ENCODE results near the gene MBD5. TPM values are rescaled to one million over a fixed set of nuclear protein-coding genes. Genes with fewer than 3 reads are reported as not detected.

Gene MBD5
- total RNA-seq, 4 donors from 2014 or later: 15.4 to 43.0 (median 18.4) TPM

DNA sequence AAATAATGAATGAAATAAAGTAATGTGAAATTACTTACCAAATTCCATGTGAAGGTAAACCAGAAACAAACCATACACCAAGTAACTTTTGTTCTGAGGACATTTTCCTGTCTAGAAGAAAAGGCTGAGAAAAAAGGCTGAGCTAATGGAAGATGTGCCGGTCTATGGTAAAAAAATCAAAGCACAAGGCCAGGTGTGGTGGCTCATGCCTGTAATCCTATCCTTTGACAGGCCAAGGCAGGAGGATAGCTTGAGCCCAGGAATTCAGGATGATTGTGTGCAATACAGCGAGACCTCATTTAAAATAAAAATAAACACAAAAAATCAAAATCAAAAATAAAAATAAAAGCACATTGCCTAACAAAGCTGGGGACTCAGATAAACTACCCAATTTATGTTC lies 7.0 kb upstream of the MBD5 start:
- TF ChIP-seq, protein P1, sequence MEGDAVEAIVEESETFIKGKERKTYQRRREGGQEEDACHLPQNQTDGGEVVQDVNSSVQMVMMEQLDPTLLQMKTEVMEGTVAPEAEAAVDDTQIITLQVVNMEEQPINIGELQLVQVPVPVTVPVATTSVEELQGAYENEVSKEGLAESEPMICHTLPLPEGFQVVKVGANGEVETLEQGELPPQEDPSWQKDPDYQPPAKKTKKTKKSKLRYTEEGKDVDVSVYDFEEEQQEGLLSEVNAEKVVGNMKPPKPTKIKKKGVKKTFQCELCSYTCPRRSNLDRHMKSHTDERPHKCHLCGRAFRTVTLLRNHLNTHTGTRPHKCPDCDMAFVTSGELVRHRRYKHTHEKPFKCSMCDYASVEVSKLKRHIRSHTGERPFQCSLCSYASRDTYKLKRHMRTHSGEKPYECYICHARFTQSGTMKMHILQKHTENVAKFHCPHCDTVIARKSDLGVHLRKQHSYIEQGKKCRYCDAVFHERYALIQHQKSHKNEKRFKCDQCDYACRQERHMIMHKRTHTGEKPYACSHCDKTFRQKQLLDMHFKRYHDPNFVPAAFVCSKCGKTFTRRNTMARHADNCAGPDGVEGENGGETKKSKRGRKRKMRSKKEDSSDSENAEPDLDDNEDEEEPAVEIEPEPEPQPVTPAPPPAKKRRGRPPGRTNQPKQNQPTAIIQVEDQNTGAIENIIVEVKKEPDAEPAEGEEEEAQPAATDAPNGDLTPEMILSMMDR (IDR thresholded peaks at IDR 0.05): no peak
- DNase-seq (ENCODE audit: low spot score) (no peak), ATAC-seq (ENCODE audit: low FRiP score) (no peak)

DNA sequence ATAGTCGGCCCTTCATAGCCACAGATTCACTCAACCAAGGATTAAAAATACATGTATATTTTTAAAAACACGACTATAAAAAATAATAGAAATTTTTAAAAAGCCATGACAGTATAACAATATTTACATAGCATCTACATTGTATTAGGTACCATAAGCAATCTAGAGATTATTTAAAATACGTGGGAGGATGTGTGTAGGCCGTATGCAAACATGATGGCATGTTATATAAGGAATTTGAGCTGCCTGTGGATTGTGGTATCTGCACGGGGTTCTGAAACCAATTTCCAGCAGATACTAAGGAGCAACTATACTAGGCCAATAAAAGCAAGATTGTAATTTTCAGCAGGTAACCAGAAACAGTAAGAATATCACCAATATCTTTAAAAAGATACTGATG lies 6.3 kb upstream of the MBD5 start:
- no peak for DNase-seq (ENCODE audit: low spot score)
- TF ChIP-seq, protein P1 (IDR thresholded peaks at IDR 0.05): no peak
- no peak for ATAC-seq (ENCODE audit: low FRiP score)

DNA sequence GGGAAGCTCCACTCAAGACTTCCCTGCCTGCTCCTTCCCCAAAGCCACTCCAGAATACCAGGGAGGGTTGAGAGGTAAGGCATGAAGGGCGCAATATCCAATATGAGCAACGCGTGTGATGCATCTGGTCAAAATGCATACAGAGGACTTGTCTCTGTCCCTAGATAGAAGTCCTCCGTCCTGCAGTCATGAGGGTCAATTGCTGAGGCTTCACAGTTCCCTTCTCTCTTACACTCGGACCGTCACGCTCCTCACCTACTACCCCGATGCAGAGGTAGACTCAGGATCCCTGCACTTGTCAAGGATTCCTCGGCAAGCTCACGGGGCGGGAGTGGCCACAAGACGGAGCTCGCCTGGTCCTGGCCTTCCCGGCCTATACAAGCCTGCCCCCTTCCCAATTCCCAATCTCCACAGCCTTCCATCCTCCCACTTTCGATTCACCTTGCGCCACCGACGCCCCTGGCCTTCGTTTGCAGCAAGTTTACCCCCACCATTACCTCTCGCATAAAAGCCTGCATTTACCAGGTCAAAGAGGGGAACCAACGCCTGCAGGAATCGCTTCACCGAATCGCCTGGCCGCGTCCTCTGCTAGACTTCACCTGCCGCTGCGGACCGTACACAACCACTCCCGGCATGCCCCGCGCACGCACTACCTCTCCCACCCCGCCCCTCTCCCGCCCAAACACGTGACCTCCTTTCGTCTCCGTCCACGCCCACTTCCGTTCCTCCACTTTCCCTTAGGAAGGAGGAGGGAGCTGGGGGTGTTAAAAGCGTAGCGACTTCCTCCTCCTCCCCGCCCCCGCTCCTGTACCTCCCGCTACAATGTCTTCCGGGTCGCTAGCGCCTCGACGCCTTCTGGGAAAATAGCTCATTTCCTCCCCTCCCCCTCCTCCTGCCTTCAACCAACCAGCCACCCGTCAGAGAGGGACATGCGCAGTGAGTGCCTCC lies 506 bp upstream of the MBD5 start, which contains the start of gene ORC4:
TSS of gene ORC4 (minus strand) at position 627 of the 948 bp plus-strand sequence. CDS start 44,779 bp downstream, outside the sequence.
- ATAC-seq (ENCODE audit: low FRiP score) (peak; percentile 98), DNase-seq (ENCODE audit: low spot score) (peak; percentile 95)
- TF ChIP-seq, protein P1 (IDR thresholded peaks at IDR 0.05): no peak

DNA sequence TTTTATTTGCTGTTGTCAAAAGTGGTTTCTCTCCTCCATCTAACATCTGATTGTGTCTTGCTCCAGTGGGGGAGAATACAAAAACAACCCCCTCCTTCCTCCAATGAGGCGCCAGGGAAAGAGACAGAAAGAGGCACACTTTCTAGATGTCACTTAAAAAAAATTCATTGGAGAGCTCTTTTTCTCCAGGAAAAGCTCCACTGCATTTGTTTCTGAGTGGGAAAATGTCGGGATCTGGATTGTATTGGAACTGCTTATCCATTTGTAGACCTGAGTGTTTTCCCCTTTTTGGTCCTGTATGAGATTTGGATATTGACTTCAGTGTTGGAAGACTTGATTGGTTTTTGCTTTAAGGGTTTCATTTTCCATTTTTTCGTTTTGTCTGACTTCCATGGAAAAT lies 995 bp downstream of the MBD5 start:
- no peak for DNase-seq (ENCODE audit: low spot score)
- no peak for ATAC-seq (ENCODE audit: low FRiP score)
- TF ChIP-seq, protein P1 (IDR thresholded peaks at IDR 0.05): no peak

DNA sequence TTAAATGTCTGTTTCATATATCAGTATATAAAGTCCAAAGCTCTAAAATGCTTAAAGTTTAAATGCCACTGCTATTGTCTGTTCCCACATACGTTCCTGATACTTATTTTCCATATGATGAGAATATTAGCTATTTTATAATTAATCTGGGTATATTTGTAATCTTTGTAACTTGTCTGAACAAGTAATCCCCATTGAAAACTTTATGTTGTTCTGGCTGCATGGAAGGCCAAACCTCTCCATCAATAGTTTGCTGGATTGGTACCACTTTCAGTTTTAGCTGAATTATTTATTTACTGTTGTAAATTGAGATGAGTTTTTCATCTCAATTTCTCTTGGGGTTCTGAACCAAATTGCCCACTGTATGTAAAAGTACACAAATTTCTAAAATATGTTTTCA lies 1.5 kb downstream of the MBD5 start:
- TF ChIP-seq, protein P1 (IDR thresholded peaks at IDR 0.05): no peak
- DNase-seq (ENCODE audit: low spot score) (no peak), ATAC-seq (ENCODE audit: low FRiP score) (no peak)

DNA sequence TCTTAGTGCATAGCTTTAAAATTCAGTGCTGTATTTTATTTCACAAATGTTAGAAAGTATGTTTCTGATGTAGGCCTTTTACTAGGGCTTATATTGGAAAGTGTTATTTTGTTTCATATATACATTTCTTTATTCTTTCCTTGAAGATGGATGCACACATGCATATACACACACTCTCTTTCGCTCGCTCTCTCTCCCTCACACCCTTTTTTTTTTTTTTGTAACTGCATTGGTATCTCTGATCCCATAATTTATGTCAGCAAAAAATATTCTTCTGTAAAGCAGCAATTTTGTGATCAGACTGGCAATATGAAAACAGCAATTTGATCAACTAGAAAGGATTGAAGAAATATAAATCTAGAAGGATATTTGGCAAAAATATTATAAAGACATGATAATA lies 2.0 kb downstream of the MBD5 start:
- DNase-seq (ENCODE audit: low spot score) (no peak), ATAC-seq (ENCODE audit: low FRiP score) (no peak)
- TF ChIP-seq, protein P1 (IDR thresholded peaks at IDR 0.05): no peak

DNA sequence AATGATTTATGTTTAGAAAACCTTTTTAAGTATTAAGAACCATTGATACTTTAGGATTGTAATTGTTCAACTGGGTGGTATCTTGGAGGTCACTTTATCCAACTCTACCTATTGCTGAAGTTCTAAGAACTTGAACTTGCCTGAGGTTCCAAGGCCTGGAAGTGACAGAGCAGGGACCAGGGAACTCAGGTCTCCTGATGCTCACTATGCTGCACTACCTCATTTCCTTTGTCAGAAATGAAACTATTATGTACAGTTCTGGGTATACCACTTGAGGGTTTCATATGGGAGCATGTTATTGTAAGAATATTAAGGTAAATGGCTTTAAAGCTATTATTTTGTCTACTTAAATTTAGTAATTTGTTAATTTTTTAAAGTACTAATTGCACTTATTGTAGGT lies 3.0 kb downstream of the MBD5 start:
- ATAC-seq (ENCODE audit: low FRiP score) (no peak), DNase-seq (ENCODE audit: low spot score) (no peak)
- TF ChIP-seq, protein P1 (IDR thresholded peaks at IDR 0.05): no peak

All from omental fat pad (tissue), 4 donors.